Dendritic cell treated with granulocyte-macrophage colony-stimulating factor and Interleukin-4, amounts not matched to agents 40 ng/mL and 50 ng/mL, for 4 days (primary cell): Measurements from ENCODE around the gene HOXD8.

ENCODE experiments used
- H3K27ac Mint-ChIP-seq: one replicate; pipeline ENCODE4 v1.8.0; 2022; ENCODE audit warnings: mild to moderate bottlenecking, mixed read lengths
- H3K27me3 Mint-ChIP-seq: one replicate; pipeline ENCODE4 v1.8.0; 2022; ENCODE audit warnings: mild to moderate bottlenecking, mixed read lengths
- H3K36me3 Mint-ChIP-seq: one replicate; pipeline ENCODE4 v1.8.0; 2022; ENCODE audit warnings: low read depth, mixed read lengths
- H3K4me1 Mint-ChIP-seq: one replicate; pipeline ENCODE4 v1.8.0; 2022; ENCODE audit warnings: low read depth, mixed read lengths
- H3K4me3 Mint-ChIP-seq: one replicate; pipeline ENCODE4 v1.8.0; 2022; ENCODE audit warnings: mild to moderate bottlenecking, moderate library complexity, mixed read lengths
- H3K9me3 Mint-ChIP-seq: one replicate; pipeline ENCODE4 v1.8.0; 2022; ENCODE audit warnings: mixed read lengths
- intact Hi-C: fragments of 100-400 bp; cut with micrococcal nuclease; formaldehyde crosslinking; loops from one replicate; pipeline ENCODE4 v1.15.0; 2022

The HOXD8 gene

GRCh38 chr2:176128982-176129796, at the start of gene HOXD8:
HOXD8 (plus strand) TSS chr2:176129705; CDS start chr2:176130367, 662 bp downstream.
- Mint-ChIP-seq H3K27ac (no peak within 1 kb of the TSS), H3K4me1 (peaks cover 34% of the 10 kb centered on the region), H3K4me3 (peak within 1 kb of the TSS; percentile 60), H3K27me3 (peaks cover 86% of the 10 kb centered on the region), H3K36me3 (no peaks in the 10 kb centered on the region), H3K9me3 (no peaks in the 10 kb centered on the region)
- intact Hi-C loops: loop anchor here (5.0 kb wide), 2 partner anchors 508 to 1033 kb away; no protein-coding TSS in a partner anchor

GRCh38 chr2:176079831-176080539, 49.5 kb upstream of the HOXD8 start:
- no peaks in the 10 kb centered on the region for H3K36me3 Mint-ChIP-seq
- no peak overlapping the region for H3K27ac Mint-ChIP-seq
- no peaks in the 10 kb centered on the region for H3K9me3 Mint-ChIP-seq
- intact Hi-C loops: no loop called here
- peak overlapping the region; percentile 53 for H3K4me3 Mint-ChIP-seq
- peaks cover 81% of the 10 kb centered on the region for H3K27me3 Mint-ChIP-seq
- H3K4me1 Mint-ChIP-seq: peaks cover 38% of the 10 kb centered on the region

- Mint-ChIP-seq H3K4me3 (peak overlapping the region; percentile 53), H3K27me3 (peaks cover 81% of the 10 kb centered on the region), H3K9me3 (no peaks in the 10 kb centered on the region), H3K4me1 (peaks cover 42% of the 10 kb centered on the region), H3K36me3 (no peaks in the 10 kb centered on the region), H3K27ac (no peak overlapping the region)
- intact Hi-C loops: no loop called here
These were observed 48.7 kb upstream of the HOXD8 start for GRCh38 chr2:176080540-176081375.

- Mint-ChIP-seq H3K27ac (no peak overlapping the region), H3K4me3 (no peak overlapping the region), H3K4me1 (peaks cover 49% of the 10 kb centered on the region), H3K36me3 (no peaks in the 10 kb centered on the region), H3K9me3 (no peaks in the 10 kb centered on the region), H3K27me3 (peaks cover 83% of the 10 kb centered on the region)
- intact Hi-C loops: no loop called here
These were observed 48.1 kb upstream of the HOXD8 start for GRCh38 chr2:176081376-176081836.

- Mint-ChIP-seq H3K9me3 (no peaks in the 10 kb centered on the region), H3K36me3 (no peaks in the 10 kb centered on the region), H3K27ac (no peak overlapping the region), H3K27me3 (peaks cover 85% of the 10 kb centered on the region), H3K4me1 (peaks cover 50% of the 10 kb centered on the region), H3K4me3 (no peak overlapping the region)
- intact Hi-C loops: no loop called here
These were observed 47.5 kb upstream of the HOXD8 start for GRCh38 chr2:176081837-176082524.

- intact Hi-C loops: no loop called here
- no peaks in the 10 kb centered on the region for H3K36me3 Mint-ChIP-seq
- H3K4me1 Mint-ChIP-seq: peaks cover 50% of the 10 kb centered on the region
- H3K4me3 Mint-ChIP-seq: no peak overlapping the region
- H3K9me3 Mint-ChIP-seq: no peaks in the 10 kb centered on the region
- H3K27ac Mint-ChIP-seq: no peak overlapping the region
- peaks cover 90% of the 10 kb centered on the region for H3K27me3 Mint-ChIP-seq
These were observed 47.0 kb upstream of the HOXD8 start for GRCh38 chr2:176082525-176082823.

- H3K27ac Mint-ChIP-seq: no peak overlapping the region
- no peak overlapping the region for H3K4me3 Mint-ChIP-seq
- no peaks in the 10 kb centered on the region for H3K9me3 Mint-ChIP-seq
- intact Hi-C loops: no loop called here
- peaks cover 54% of the 10 kb centered on the region for H3K4me1 Mint-ChIP-seq
- no peaks in the 10 kb centered on the region for H3K36me3 Mint-ChIP-seq
- H3K27me3 Mint-ChIP-seq: peaks cover 96% of the 10 kb centered on the region
These were observed 46.4 kb upstream of the HOXD8 start for GRCh38 chr2:176082824-176083751.

- Mint-ChIP-seq H3K4me1 (peaks cover 53% of the 10 kb centered on the region), H3K9me3 (no peaks in the 10 kb centered on the region), H3K27me3 (peaks cover 96% of the 10 kb centered on the region), H3K4me3 (no peak within 1 kb of the TSS), H3K27ac (no peak within 1 kb of the TSS), H3K36me3 (no peaks in the 10 kb centered on the region)
- intact Hi-C loops: no loop called here
These were observed 45.7 kb upstream of the HOXD8 start, which contains the start of gene EVX2 for GRCh38 chr2:176083796-176084261. EVX2 (minus strand) TSS chr2:176083962; CDS start chr2:176083776, 186 bp downstream.

GRCh38 chr2:176084611-176085119, 44.8 kb upstream of the HOXD8 start:
- Mint-ChIP-seq H3K4me1 (peaks cover 44% of the 10 kb centered on the region), H3K36me3 (no peaks in the 10 kb centered on the region), H3K27ac (no peak overlapping the region), H3K9me3 (no peaks in the 10 kb centered on the region), H3K27me3 (peaks cover 96% of the 10 kb centered on the region), H3K4me3 (no peak overlapping the region)
- intact Hi-C loops: no loop called here

- Mint-ChIP-seq H3K27me3 (peaks cover 100% of the 10 kb centered on the region), H3K27ac (no peak overlapping the region), H3K36me3 (no peaks in the 10 kb centered on the region), H3K4me1 (peaks cover 42% of the 10 kb centered on the region), H3K9me3 (no peaks in the 10 kb centered on the region), H3K4me3 (no peak overlapping the region)
- intact Hi-C loops: no loop called here
These were observed 44.3 kb upstream of the HOXD8 start for GRCh38 chr2:176085120-176085788.

GRCh38 chr2:176085861-176086771, 43.4 kb upstream of the HOXD8 start:
- Mint-ChIP-seq H3K9me3 (no peaks in the 10 kb centered on the region), H3K27me3 (peaks cover 100% of the 10 kb centered on the region), H3K4me1 (peaks cover 39% of the 10 kb centered on the region), H3K36me3 (no peaks in the 10 kb centered on the region), H3K4me3 (no peak overlapping the region), H3K27ac (no peak overlapping the region)
- intact Hi-C loops: no loop called here
